Large intestine (tissue), 3 donors: ENCODE measurements around the gene NELFE. TPM values are rescaled to one million over a fixed set of nuclear protein-coding genes. Genes with fewer than 3 reads are reported as not detected.

Experiments used
- DNase-seq, 2 donors: peaks; one replicate each; pipeline versions ENCODE4 v3.0.0 to v3.0.0-alpha.2; 2013
- H3K27ac ChIP-seq: one replicate; pipeline ENCODE4 v1.5.1; 2013; ENCODE audit warnings: low read length
- H3K27me3 ChIP-seq: 2 replicates; pipeline ENCODE4 v1.6.1; 2013; ENCODE audit warnings: low read length; ENCODE audit not compliant: control insufficient read depth, insufficient read depth
- H3K36me3 ChIP-seq: 2 replicates; pipeline ENCODE4 v1.6.1; 2013; ENCODE audit warnings: low read length; ENCODE audit not compliant: control insufficient read depth, insufficient read depth
- H3K4me1 ChIP-seq: one replicate; pipeline ENCODE4 v1.6.1; 2013; ENCODE audit warnings: low read length; ENCODE audit not compliant: control insufficient read depth, insufficient read depth
- H3K4me3 ChIP-seq: one replicate; pipeline ENCODE4 v1.5.1; 2013; ENCODE audit warnings: low read length
- H3K9me3 ChIP-seq: one replicate; pipeline ENCODE4 v1.6.1; 2013; ENCODE audit warnings: mild to moderate bottlenecking, low read depth, low read length, moderate library complexity; ENCODE audit not compliant: control insufficient read depth
- WGBS: methylation state at CpG from one replicate; pipeline ENCODE4 v1.1.5; 2013; ENCODE audit warnings: low lambda C conversion rate; ENCODE audit not compliant: insufficient coverage; 5-methylcytosine and 5-hydroxymethylcytosine counted together
- polyA plus RNA-seq: library from polyadenylated mRNA; unstranded; fragments of 120-200 nt; gene quantifications from one replicate; pipeline ENCODE4 v1.2.1, GENCODE V29; 2013

Gene NELFE
- polyA plus RNA-seq, 1 donor: 77.7 TPM

DNA sequence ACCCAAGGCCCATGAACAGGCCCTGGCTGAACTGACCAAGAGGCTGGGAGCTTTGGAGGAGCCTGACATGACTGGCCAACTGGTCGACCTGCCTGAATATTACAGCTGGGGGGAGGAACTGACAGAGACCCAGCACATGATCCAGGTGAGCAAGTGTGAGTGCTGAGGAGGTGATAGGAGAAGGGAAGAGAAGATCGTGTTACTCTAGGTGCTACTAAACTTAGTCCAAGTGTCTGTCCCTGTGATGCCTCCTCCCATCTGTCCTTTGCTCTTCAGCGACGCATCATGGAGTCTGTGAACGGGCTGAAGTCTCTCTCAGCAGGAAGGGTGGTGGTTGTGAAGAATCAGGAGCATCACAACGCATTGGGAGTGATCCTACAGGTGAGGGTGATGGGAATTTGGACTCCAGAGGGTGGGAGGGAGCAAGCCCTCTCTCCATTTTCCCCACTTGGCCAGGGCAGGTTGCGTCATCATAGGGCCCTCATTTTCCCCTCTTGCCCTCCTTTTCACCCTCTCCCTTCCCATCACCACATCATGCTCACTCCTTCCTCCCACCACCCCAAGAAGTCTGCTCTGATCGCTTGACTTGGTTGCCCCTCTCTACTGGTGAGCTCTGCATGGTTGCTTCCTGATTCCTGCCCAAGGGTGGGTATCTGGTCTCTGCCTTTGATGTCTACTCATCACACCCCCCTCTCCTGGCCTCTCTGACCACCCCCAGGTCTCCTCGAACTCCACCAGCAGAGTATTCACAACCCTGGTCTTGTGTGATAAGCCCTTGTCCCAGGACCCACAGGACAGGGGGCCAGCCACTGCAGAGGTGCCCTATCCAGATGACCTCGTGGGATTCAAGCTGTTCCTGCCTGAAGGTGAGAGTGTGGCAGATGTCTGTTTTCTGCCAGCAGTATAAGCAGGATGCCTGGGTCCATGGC, 8.5 kb upstream of the NELFE start:
- Histone ChIP-seq H3K4me3 (no peak overlapping the region), H3K9me3 (no peaks in the 10 kb centered on the region), H3K4me1 (peaks cover 11% of the 10 kb centered on the region), H3K36me3 (peaks cover 76% of the 10 kb centered on the region), H3K27me3 (no peaks in the 10 kb centered on the region), H3K27ac (no peak overlapping the region)
- 100% methylated on average over 1 of the region's 10 CpGs for WGBS
- DNase-seq: no peak

DNA sequence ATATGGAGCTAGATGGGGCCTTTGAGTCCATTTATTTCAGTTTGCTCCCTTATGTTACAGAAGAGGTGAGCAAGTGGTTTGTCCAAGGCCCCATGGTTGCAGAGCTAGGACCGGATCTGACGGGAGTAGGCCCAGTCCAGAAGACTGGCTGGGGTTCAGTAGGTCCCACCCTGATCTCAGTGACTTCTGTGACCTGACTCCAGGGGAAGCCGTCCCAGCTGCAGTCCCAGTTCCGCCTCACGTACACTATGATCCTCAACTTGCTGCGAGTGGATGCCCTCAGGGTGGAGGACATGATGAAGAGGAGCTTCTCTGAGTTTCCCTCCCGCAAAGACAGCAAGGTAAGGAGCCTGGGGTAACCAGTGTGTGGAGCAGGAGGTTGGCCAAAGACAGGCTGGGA, 7.7 kb upstream of the NELFE start:
- Histone ChIP-seq H3K27ac (no peak overlapping the region), H3K4me3 (no peak overlapping the region), H3K9me3 (no peaks in the 10 kb centered on the region), H3K4me1 (peaks cover 11% of the 10 kb centered on the region), H3K27me3 (no peaks in the 10 kb centered on the region), H3K36me3 (peaks cover 83% of the 10 kb centered on the region)
- DNase-seq: no peak
- WGBS: no CpG with 5 or more reads among the region's 7 CpGs

DNA sequence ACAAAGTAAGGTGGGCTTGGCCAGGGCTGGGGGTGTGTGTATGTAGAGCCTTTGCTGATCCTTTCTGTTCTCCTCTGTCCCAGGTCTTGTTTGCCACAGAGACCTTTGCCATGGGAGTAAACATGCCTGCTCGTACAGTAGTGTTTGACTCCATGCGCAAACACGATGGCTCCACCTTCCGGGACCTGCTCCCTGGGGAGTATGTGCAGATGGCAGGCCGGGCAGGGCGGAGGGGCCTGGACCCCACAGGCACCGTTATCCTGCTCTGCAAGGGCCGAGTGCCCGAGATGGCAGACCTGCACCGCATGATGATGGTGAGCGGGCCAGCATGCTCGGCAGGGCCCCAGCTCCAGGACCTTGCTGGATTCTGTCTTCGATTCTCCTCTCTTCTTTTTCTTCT, 6.9 kb upstream of the NELFE start:
- Histone ChIP-seq H3K4me1 (peaks cover 3% of the 10 kb centered on the region), H3K27ac (no peak overlapping the region), H3K9me3 (no peaks in the 10 kb centered on the region), H3K27me3 (no peaks in the 10 kb centered on the region), H3K36me3 (peaks cover 91% of the 10 kb centered on the region), H3K4me3 (no peak overlapping the region)
- DNase-seq: no peak
- WGBS: no CpG with 5 or more reads among the region's 13 CpGs

DNA sequence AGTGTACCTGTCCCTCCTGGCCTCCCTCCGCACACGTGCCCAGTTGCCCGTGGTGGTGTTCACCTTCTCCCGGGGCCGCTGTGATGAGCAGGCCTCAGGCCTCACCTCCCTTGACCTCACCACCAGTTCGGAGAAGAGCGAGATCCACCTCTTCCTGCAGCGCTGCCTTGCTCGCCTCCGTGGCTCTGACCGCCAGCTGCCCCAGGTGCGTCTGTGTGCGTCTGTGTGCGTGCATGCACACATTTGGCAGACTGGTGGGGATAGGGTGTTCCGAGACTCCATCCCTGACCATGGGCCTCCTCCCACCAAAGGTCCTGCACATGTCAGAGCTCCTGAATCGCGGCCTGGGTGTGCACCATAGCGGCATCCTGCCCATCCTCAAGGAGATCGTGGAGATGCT, 5.2 kb upstream of the NELFE start:
- peaks cover 8% of the 10 kb centered on the region for H3K4me1 ChIP-seq
- H3K27me3 ChIP-seq: no peaks in the 10 kb centered on the region
- H3K9me3 ChIP-seq: no peaks in the 10 kb centered on the region
- peaks cover 82% of the 10 kb centered on the region for H3K36me3 ChIP-seq
- no peak overlapping the region for H3K4me3 ChIP-seq
- H3K27ac ChIP-seq: no peak overlapping the region
- WGBS: 100% methylated on average over 1 of the region's 19 CpGs
- no peak for DNase-seq

DNA sequence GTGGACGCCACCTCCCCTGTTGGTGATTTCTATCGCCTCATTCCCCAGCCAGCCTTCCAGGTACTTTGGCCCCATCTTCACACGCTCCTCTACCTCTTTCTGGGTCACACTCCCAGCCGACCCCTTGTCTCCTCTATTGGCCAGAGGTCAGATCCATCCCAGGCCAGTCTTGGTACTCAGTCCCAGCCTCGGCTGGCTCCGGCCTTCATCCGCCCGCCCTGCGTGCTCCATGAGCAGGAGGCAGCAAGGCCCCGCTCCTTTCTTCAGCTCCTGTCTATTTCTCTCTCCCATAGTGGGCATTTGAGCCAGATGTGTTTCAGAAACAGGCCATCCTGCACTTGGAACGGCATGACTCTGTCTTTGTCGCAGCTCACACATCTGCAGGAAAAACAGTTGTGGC, 2.8 kb upstream of the NELFE start:
- peaks cover 8% of the 10 kb centered on the region for H3K4me1 ChIP-seq
- no peak for DNase-seq
- 100% methylated on average over 1 of the region's 12 CpGs for WGBS
- peaks cover 65% of the 10 kb centered on the region for H3K36me3 ChIP-seq
- H3K4me3 ChIP-seq: no peak overlapping the region
- no peak overlapping the region for H3K27ac ChIP-seq
- H3K9me3 ChIP-seq: no peaks in the 10 kb centered on the region
- no peaks in the 10 kb centered on the region for H3K27me3 ChIP-seq

DNA sequence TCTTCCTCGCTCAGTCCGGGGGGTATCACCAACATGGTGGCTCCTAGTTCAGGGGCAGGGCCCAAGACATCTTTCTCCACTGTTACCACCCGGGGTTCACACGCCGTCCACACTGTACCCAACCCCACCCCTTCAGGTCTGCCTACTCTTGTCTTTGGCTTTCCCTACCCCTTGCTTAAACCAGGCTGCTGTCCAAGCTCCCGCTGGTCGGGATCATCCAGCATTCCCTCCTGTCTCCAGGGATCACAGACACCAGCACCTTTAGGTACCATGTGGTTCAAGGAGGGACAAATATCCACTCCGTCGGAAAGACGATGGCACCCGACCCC, 395 bp downstream of the NELFE start:
- H3K4me3 ChIP-seq: peak overlapping the region; percentile 81
- H3K36me3 ChIP-seq: peaks cover 66% of the 10 kb centered on the region
- peaks cover 8% of the 10 kb centered on the region for H3K4me1 ChIP-seq
- H3K27ac ChIP-seq: peak overlapping the region; percentile 71
- no peaks in the 10 kb centered on the region for H3K27me3 ChIP-seq
- WGBS: no CpG with 5 or more reads among the region's 11 CpGs
- no peak for DNase-seq
- no peaks in the 10 kb centered on the region for H3K9me3 ChIP-seq

DNA sequence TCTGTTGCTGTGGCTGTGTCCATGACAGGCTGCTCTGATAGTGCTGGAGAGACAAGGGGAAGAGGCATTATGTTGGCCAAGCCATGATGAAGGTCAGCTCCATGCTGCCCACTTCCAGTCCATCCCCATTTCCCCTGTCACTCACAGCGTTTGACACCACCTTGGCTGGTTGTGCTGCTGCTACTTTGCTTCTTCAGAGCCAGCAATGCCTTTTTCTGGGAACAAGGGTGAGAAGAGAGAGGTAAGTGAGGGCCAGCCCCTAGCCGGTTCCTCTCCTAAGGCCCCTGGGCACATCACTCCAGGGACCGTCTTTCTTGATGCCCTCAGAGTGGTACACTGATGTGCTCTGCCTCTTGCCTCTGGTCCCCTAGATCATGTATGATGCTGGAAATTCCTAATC, 2.0 kb downstream of the NELFE start:
- WGBS: no CpG with 5 or more reads among the region's 3 CpGs
- H3K36me3 ChIP-seq: peaks cover 66% of the 10 kb centered on the region
- no peaks in the 10 kb centered on the region for H3K27me3 ChIP-seq

DNA sequence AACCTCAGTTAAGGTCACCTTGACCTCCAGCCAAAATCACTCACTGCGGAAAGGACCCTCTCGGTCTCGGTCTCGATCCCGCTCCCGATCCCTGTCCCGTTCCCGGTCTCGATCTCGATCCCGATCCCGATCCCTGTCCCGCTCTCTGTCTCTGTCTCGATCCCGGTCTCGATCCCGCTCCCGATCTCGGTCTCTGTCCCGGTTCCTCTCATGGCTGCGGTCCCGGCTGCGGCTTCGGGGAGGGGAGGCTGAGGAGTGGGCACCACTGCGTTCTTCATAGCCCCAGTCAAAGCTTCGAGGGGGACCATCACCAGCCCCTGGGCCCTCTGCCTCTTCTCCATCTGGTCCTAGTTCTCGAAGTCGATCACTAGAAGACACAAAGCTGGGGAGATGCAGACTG, 4.3 kb downstream of the NELFE start:
- H3K27me3 ChIP-seq: no peaks in the 10 kb centered on the region
- no CpG with 5 or more reads among the region's 28 CpGs for WGBS
- no peak overlapping the region for H3K4me3 ChIP-seq
- no peak overlapping the region for H3K27ac ChIP-seq
- peaks cover 59% of the 10 kb centered on the region for H3K36me3 ChIP-seq
- no peak for DNase-seq
- peaks cover 4% of the 10 kb centered on the region for H3K4me1 ChIP-seq
- H3K9me3 ChIP-seq: no peaks in the 10 kb centered on the region

More for the DNA sequence above, 2.0 kb downstream of the NELFE start:
- no peak for DNase-seq
- Histone ChIP-seq H3K4me3 (no peak overlapping the region), H3K27ac (no peak overlapping the region), H3K4me1 (peaks cover 8% of the 10 kb centered on the region), H3K9me3 (no peaks in the 10 kb centered on the region)

DNA sequence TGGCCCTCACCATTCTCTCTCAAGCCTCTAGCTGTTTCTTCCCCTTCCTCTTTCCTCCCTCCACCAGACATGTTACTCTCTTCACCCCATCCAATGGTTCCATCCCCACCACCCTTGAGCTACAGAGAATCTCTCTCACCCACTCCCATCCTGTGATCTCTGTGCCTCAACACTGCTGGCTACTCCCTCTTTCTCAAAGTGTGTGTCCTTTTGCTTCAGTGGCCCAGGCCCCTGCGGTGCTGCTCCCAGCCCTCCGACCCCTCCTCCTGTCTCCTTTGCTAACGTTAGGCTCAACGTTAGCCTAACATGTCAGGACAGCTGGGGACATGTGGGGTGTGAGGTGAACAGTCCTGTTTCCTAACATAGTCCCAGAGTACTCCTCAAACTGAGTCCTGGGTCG, 5.9 kb downstream of the NELFE start:
- Histone ChIP-seq H3K36me3 (peaks cover 59% of the 10 kb centered on the region), H3K9me3 (no peaks in the 10 kb centered on the region), H3K27me3 (no peaks in the 10 kb centered on the region), H3K4me3 (no peak overlapping the region), H3K4me1 (peaks cover 2% of the 10 kb centered on the region), H3K27ac (no peak overlapping the region)
- no peak for DNase-seq
- no CpG with 5 or more reads among the region's 5 CpGs for WGBS

DNA sequence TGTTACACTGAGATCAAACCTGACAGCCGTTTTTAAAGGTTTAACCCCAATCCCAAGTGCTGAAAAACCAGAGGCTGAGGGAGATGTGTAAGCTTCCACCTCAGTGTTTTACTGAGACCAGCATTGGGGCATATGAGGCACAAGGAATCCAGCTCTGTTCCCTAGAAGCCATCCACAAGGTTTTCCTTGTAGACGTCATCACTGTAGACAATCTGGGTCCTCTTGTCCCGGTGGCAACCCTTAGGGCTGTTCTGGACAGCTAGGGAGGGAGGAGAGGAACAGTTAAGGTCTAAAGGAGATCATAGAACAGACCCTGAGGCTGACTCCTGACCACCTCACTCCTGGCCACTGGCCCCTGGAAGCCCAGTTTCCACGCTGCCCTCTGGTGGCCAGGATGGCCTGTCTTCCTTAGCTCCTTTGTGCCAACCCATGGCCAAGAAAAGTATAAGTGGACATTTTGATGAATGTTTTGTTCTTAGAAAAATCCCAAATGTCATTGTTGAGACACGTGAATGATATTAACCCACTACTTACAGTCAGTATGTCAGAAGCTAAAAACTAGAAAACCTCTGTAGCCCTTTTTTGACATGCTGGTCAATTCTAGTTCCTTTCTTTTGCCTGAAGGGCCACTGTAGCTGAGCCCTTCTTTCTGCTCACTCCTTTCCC, 6.5 kb downstream of the NELFE start:
- Histone ChIP-seq H3K27me3 (no peaks in the 10 kb centered on the region), H3K9me3 (no peaks in the 10 kb centered on the region), H3K36me3 (peaks cover 59% of the 10 kb centered on the region), H3K4me1 (peaks cover 2% of the 10 kb centered on the region), H3K27ac (no peak overlapping the region), H3K4me3 (no peak overlapping the region)
- DNase-seq: peak; percentile 32 to 36
- 71% methylated on average over 1 of the region's 5 CpGs for WGBS
